Caco-2 (cell line): ENCODE measurements around the gene FGFR4. TPM values are rescaled to one million over a fixed set of nuclear protein-coding genes. Genes with fewer than 3 reads are reported as not detected.

Source experiments
- Bru-seq: library from RNA; stranded (reverse); fragments of 400-500 nt; gene quantifications from one replicate; lab custom pipeline; 2021; lab: Mats Ljungman, UMichigan
- BruChase-seq, 2 experiments: library from RNA; stranded (reverse); fragments of 400-500 nt; gene quantifications; one replicate each; lab custom pipeline; 2021; lab: Mats Ljungman, UMichigan
- BruUV-seq: library from RNA; stranded (reverse); fragments of 400-500 nt; replicated peaks from 2 replicates; lab custom pipeline; 2021; lab: Mats Ljungman, UMichigan
- CTCF ChIA-PET: fragments of 300-600 bp; sonication (Branson Sonifier 250); formaldehyde crosslinking; loops from one replicate; lab custom pipeline; 2022; ENCODE audit warnings: antibody characterized with exemption; lab: Charles Lee
- POLR2A ChIA-PET: fragments of 300-600 bp; sonication (Branson Sonifier 250); formaldehyde crosslinking; loops from one replicate; lab custom pipeline; 2022; ENCODE audit warnings: antibody characterized with exemption; lab: Charles Lee
- DNase-seq, 2 experiments: peaks; one replicate each; pipeline versions ENCODE4 v3.0.0 to v3.0.0-alpha.2; 2020 to 2022
- H3K27me3 ChIP-seq: replicated peaks from 2 replicates; pipeline ENCODE4 v1.6.0; 2011; ENCODE audit warnings: low read length; ENCODE audit not compliant: control insufficient read depth, insufficient read depth
- H3K36me3 ChIP-seq: 2 replicates; pipeline ENCODE4 v1.5.1; 2011; ENCODE audit warnings: low read length; ENCODE audit not compliant: control insufficient read depth, insufficient read depth
- H3K4me1 ChIP-seq: fragments of 250-450 bp; sonication (Bioruptor Pico); 2 replicates; pipeline ENCODE4 v1.5.1; 2020; ENCODE audit warnings: mild to moderate bottlenecking
- H3K4me3 ChIP-seq: 2 replicates; pipeline ENCODE4 v1.5.1; 2011; ENCODE audit warnings: low read depth, mild to moderate bottlenecking, control low read depth, low read length
- H3K9me3 ChIP-seq: fragments of 250-450 bp; sonication (Bioruptor Pico); 2 replicates; pipeline ENCODE4 v1.5.1; 2020; ENCODE audit warnings: mild to moderate bottlenecking, moderate library complexity
- H3K27ac Mint-ChIP-seq: one replicate; pipeline ENCODE4 v1.8.0; 2022; ENCODE audit warnings: mixed read lengths; ENCODE audit not compliant: unreplicated experiment
- H3K27me3 Mint-ChIP-seq: one replicate; pipeline ENCODE4 v1.8.0; 2022; ENCODE audit warnings: mixed read lengths; ENCODE audit not compliant: insufficient read depth, unreplicated experiment
- H3K36me3 Mint-ChIP-seq: one replicate; pipeline ENCODE4 v1.8.0; 2022; ENCODE audit warnings: mild to moderate bottlenecking, mixed read lengths; ENCODE audit not compliant: insufficient read depth, unreplicated experiment
- H3K4me1 Mint-ChIP-seq: one replicate; pipeline ENCODE4 v1.8.0; 2022; ENCODE audit warnings: low read depth, mixed read lengths; ENCODE audit not compliant: unreplicated experiment
- H3K4me3 Mint-ChIP-seq: one replicate; pipeline ENCODE4 v1.8.0; 2022; ENCODE audit warnings: mild to moderate bottlenecking, moderate library complexity, mixed read lengths; ENCODE audit not compliant: unreplicated experiment
- H3K9me3 Mint-ChIP-seq: one replicate; pipeline ENCODE4 v1.8.0; 2022; ENCODE audit warnings: mixed read lengths; ENCODE audit not compliant: unreplicated experiment
- intact Hi-C: fragments of 100-400 bp; cut with micrococcal nuclease; formaldehyde crosslinking; loops from one replicate; pipeline ENCODE4 v1.10.0; 2022; ENCODE audit not compliant: unreplicated experiment
- long read RNA-seq: library from polyadenylated mRNA; stranded (forward); transcript quantifications from one replicate; pipeline ENCODE4 v2.0.0, GENCODE V29; 2022
- total RNA-seq: library from RNA; stranded (reverse); gene quantifications from 2 replicates; pipeline ENCODE4 v1.2.3, GENCODE V29; 2022
- TF ChIP-seq, protein P1 (sequence below), 2 experiments: fragments of 200-600 bp in 1 of 2; IDR thresholded peaks; 1 replicate in 1 of 2; 2 replicates in 1 of 2; pipeline versions ENCODE4 v1.5.1 to v1.8.0; 2011 to 2022; ENCODE audit warnings: antibody characterized with exemption in 1 of 2, control low read depth in 1 of 2, inconsistent platforms in 1 of 2, low read depth in 1 of 2, low read length in 1 of 2, mild to moderate bottlenecking in 1 of 2, moderate library complexity in 1 of 2; ENCODE audit not compliant: insufficient read depth in 1 of 2, severe bottlenecking in 1 of 2, unreplicated experiment in 1 of 2

FGFR4 gene
- total RNA-seq (186 and 190 TPM in 2 replicates), Bru-seq, nascent RNA (percentile 85 among the genes with signal in this experiment), BruChase-seq, experiment 1, labeled RNA remaining after a 2-hour chase (percentile 90 among the genes with signal in this experiment), BruChase-seq, experiment 2, labeled RNA remaining after a 6-hour chase (percentile 94 among the genes with signal in this experiment)
- long read RNA-seq, transcript FGFR4-207 (18 exons, 2,638 nt), result major isoform, 37 of 163 reads
- long read RNA-seq, transcript FGFR4-201 (18 exons, 3,122 nt), result minor isoform, 10 of 163 reads
- long read RNA-seq, partial matches to known transcripts, result 55 of 163 reads
- long read RNA-seq, other reads (novel, unspliced or antisense), result 59 of 163 reads

DNA sequence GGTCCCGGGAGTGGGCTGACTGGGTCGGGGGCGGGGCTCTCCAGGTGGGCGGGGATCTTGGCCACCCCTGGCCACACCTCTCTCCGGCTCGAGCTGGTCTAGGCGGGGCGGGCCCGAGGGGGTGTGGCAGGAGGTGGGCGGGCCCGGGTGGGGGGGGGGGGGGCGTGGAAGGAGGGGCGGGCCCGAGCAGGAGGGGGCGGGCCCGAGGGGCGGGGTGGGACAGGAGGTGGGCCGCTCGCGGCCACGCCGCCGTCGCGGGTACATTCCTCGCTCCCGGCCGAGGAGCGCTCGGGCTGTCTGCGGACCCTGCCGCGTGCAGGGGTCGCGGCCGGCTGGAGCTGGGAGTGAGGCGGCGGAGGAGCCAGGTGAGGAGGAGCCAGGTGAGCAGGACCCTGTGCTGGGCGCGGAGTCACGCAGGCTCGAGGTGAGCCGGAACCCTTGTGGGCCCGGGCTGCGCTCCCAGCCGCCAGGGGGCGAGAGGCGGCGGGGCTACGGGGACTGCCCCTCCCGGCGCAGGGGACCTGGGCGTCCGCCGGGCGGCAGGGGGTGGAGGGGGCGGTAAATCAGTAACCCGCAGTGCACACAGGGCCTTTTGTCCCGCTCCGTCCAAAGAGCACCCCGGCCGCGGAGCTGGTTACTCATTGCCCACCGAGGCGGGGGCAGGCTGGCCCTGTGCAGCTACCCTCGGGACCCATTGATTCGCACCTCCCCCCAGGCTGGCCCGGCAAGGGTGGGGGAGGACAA lies at the start of gene FGFR4:
Gene FGFR4, plus strand, starts transcription at position 262 of the 744 bp plus-strand sequence. CDS start 2,688 bp downstream, outside the sequence.
- intact Hi-C loops, result loop anchor here (1.0 to 2.0 kb wide), 2 partner anchors 14 to 24 kb away; no protein-coding TSS in a partner anchor
- POLR2A ChIA-PET, result interaction anchor here (0.6 to 3.0 kb wide), 21 partner anchors 9 to 549 kb away, joined by 3 to 33 read pairs (median 4); partner anchors contain the start of genes GRK6, PDLIM7, PRELID1 and RAB24

DNA sequence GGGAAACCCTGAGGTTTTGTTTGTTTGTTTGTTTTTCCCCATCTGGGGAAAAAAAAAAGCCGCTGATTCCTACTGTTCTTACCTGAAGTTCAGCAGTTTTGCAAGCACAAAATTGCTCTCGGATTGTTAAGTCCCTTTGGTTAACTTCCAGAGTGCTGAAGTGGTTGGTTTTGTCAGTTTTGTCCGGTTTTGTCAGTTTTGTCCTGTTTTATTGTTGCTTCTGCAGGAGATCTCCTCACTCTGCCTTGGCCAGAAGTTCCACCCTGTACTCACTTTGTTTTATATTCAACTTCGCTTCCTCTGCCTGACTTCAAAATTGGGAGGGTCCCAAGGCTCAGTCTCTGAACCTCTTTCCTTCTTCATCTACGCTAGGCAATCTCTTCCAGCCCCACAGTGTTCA lies 49.8 kb upstream of the FGFR4 start:
- H3K4me3 ChIP-seq, result no peak overlapping the region
- Mint-ChIP-seq H3K36me3 (peaks cover 16% of the 10 kb centered on the region), H3K4me3 (no peak overlapping the region), H3K9me3 (no peaks in the 10 kb centered on the region), H3K27me3 (no peaks in the 10 kb centered on the region), H3K4me1 (no peaks in the 10 kb centered on the region), H3K27ac (no peak overlapping the region)
- CTCF ChIA-PET, result no interaction called here
- BruUV-seq, result no TSS peak
- intact Hi-C loops, result no loop called here
- no peak for DNase-seq
- H3K36me3 ChIP-seq, result no peaks in the 10 kb centered on the region
- H3K27me3 ChIP-seq, result no peaks in the 10 kb centered on the region
- H3K4me1 ChIP-seq, result no peaks in the 10 kb centered on the region
- H3K9me3 ChIP-seq, result no peaks in the 10 kb centered on the region
- POLR2A ChIA-PET, result no interaction called here
- TF ChIP-seq, protein P1, sequence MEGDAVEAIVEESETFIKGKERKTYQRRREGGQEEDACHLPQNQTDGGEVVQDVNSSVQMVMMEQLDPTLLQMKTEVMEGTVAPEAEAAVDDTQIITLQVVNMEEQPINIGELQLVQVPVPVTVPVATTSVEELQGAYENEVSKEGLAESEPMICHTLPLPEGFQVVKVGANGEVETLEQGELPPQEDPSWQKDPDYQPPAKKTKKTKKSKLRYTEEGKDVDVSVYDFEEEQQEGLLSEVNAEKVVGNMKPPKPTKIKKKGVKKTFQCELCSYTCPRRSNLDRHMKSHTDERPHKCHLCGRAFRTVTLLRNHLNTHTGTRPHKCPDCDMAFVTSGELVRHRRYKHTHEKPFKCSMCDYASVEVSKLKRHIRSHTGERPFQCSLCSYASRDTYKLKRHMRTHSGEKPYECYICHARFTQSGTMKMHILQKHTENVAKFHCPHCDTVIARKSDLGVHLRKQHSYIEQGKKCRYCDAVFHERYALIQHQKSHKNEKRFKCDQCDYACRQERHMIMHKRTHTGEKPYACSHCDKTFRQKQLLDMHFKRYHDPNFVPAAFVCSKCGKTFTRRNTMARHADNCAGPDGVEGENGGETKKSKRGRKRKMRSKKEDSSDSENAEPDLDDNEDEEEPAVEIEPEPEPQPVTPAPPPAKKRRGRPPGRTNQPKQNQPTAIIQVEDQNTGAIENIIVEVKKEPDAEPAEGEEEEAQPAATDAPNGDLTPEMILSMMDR (IDR thresholded peaks at IDR 0.05; ENCODE audit: insufficient read depth in 1 of 2, low read depth in 1 of 2, low read length in 1 of 2, severe bottlenecking in 1 of 2, unreplicated experiment in 1 of 2), result no peak

More for the DNA sequence above, at the start of gene FGFR4:
- TF ChIP-seq, protein P1 (IDR thresholded peaks at IDR 0.05; ENCODE audit: insufficient read depth in 1 of 2, low read depth in 1 of 2, low read length in 1 of 2, severe bottlenecking in 1 of 2, unreplicated experiment in 1 of 2), result peak; percentile 83 to 94
- no TSS peak for BruUV-seq
- no peaks in the 10 kb centered on the region for H3K9me3 Mint-ChIP-seq
- no peaks in the 10 kb centered on the region for H3K9me3 ChIP-seq
- peaks cover 57% of the 10 kb centered on the region for H3K4me1 ChIP-seq
- H3K36me3 Mint-ChIP-seq, result peaks cover 20% of the 10 kb centered on the region
- peaks cover 28% of the 10 kb centered on the region for H3K4me1 Mint-ChIP-seq
- H3K27me3 Mint-ChIP-seq, result no peaks in the 10 kb centered on the region
- H3K27ac Mint-ChIP-seq, result peak within 1 kb of the TSS; percentile 93
- H3K4me3 Mint-ChIP-seq, result peak within 1 kb of the TSS; percentile 88
- H3K4me3 ChIP-seq, result peak within 1 kb of the TSS; percentile 93
- CTCF ChIA-PET, result interaction anchor here (0.6 to 3.7 kb wide), 37 partner anchors 8 to 1619 kb away, joined by 3 to 81 read pairs (median 4); partner anchors contain the start of genes GRK6, HK3, LMAN2 and MXD3
- H3K36me3 ChIP-seq, result peaks cover 10% of the 10 kb centered on the region
- DNase-seq, result peak; percentile 98
- H3K27me3 ChIP-seq, result no peaks in the 10 kb centered on the region

- Histone ChIP-seq H3K27me3 (no peaks in the 10 kb centered on the region), H3K36me3 (no peaks in the 10 kb centered on the region), H3K4me1 (peaks cover 12% of the 10 kb centered on the region), H3K4me3 (no peak overlapping the region), H3K9me3 (no peaks in the 10 kb centered on the region)
- ChIA-PET POLR2A (no interaction called here), CTCF (no interaction called here)
- DNase-seq, result no peak
- intact Hi-C loops, result no loop called here
- Mint-ChIP-seq H3K36me3 (peaks cover 35% of the 10 kb centered on the region), H3K4me1 (peaks cover 9% of the 10 kb centered on the region), H3K27ac (no peak overlapping the region), H3K9me3 (no peaks in the 10 kb centered on the region), H3K27me3 (no peaks in the 10 kb centered on the region), H3K4me3 (no peak overlapping the region)
- no TSS peak for BruUV-seq
- TF ChIP-seq, protein P1 (IDR thresholded peaks at IDR 0.05; ENCODE audit: insufficient read depth in 1 of 2, low read depth in 1 of 2, low read length in 1 of 2, severe bottlenecking in 1 of 2, unreplicated experiment in 1 of 2), result no peak
Measured at GRCh38 chr5:177040814-177041420, 45.8 kb upstream of the FGFR4 start.
